ENCODE measurements around the gene CAMKK2. TPM values are rescaled to one million over a fixed set of nuclear protein-coding genes. Genes with fewer than 3 reads are reported as not detected.
A peak's percentile ranks its signal among the peaks of the same experiment; 100 is the strongest.

Gene CAMKK2
- total RNA-seq, 4 donors from 2014 or later, result 17.5 to 155 (median 47.7) TPM

DNA sequence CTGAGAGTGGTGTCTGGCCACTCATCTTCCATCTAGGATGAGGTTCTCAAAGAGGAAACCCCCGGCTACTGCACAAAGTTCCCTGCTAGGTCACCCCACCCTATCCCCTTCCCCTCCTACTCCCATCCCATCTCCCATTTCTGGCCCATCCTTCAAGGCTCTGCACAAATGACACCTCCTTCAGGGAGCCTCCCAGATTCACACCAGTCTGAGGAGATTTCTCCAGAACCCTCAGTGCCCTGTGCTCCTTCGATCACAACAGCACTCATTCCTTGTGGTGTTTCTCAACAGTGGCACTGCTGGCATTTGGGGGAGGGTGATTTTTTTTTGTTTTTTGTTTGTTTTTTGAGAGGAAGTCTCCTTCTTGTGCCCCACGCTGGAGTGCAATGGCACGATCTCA lies 2.9 kb downstream of the CAMKK2 start:
- TF ChIP-seq, protein P1, sequence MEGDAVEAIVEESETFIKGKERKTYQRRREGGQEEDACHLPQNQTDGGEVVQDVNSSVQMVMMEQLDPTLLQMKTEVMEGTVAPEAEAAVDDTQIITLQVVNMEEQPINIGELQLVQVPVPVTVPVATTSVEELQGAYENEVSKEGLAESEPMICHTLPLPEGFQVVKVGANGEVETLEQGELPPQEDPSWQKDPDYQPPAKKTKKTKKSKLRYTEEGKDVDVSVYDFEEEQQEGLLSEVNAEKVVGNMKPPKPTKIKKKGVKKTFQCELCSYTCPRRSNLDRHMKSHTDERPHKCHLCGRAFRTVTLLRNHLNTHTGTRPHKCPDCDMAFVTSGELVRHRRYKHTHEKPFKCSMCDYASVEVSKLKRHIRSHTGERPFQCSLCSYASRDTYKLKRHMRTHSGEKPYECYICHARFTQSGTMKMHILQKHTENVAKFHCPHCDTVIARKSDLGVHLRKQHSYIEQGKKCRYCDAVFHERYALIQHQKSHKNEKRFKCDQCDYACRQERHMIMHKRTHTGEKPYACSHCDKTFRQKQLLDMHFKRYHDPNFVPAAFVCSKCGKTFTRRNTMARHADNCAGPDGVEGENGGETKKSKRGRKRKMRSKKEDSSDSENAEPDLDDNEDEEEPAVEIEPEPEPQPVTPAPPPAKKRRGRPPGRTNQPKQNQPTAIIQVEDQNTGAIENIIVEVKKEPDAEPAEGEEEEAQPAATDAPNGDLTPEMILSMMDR (IDR thresholded peaks at IDR 0.05), result no peak
- TF ChIP-seq POLR2AphosphoS5 (IDR thresholded peaks at IDR 0.05), result no peak
- no peak for TF ChIP-seq EP300 (IDR thresholded peaks at IDR 0.05; ENCODE audit: low read depth)
- TF ChIP-seq POLR2A (IDR thresholded peaks at IDR 0.05), result no peak
- Histone ChIP-seq H3K4me1 (peaks cover 11 to 29% (median 23%) of the 10 kb centered on the region in 4 donors), H3K27ac (no peak overlapping the region), H3K27me3 (no peaks in the 10 kb centered on the region), H3K4me3 (no peak overlapping the region), H3K36me3 (peaks cover 0 to 4% (median 0%) of the 10 kb centered on the region in 4 donors), H3K9me3 (no peaks in the 10 kb centered on the region)
- DNase-seq, result no peak
- intact Hi-C loops (cut with DNase I; ENCODE audit: low total_unique reads), result no loop called here
- 96% methylated on average over 4 of the region's 4 CpGs; no CpG with 5 or more reads in 1 of the 2 donors for WGBS, 2 donors (ENCODE audit: low coverage in 1 of 2)
- in situ Hi-C loops (cut with MboI; ENCODE audit: low pct_ligation_motif_present in 1 of 4, low pct_unique_long_range_greater_than_20kb in 1 of 4, low sequenced_read_pairs in 3 of 4), result no loop called here

DNA sequence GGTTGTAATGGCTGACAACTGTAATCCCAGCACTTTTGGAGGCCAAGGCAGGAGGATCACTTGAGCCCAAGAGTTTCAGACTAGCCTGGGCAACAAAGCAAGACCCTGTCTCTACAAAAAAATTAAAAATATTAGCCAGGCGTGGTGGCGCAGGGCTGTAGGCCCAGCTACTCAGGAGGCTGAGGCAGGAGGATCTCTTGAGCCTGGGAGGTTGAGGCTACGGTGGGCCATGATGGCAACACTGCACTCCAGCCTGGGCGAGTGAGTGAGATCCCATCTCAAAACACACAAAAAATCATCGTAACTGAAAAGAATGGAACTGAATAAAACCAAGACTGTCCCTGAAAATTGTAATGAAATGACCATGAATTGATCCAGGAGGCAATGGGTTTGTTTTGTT lies 6.1 kb downstream of the CAMKK2 start:
- WGBS, 2 donors (ENCODE audit: low coverage in 1 of 2), result 94 to 98% methylated on average over 5 of the region's 5 CpGs
- in situ Hi-C loops (cut with MboI; ENCODE audit: low pct_ligation_motif_present in 1 of 4, low pct_unique_long_range_greater_than_20kb in 1 of 4, low sequenced_read_pairs in 3 of 4), result no loop called here
- H3K4me1 ChIP-seq, result peaks cover 6 to 20% (median 10%) of the 10 kb centered on the region in 4 donors
- no peak overlapping the region for H3K4me3 ChIP-seq
- H3K27ac ChIP-seq, result no peak overlapping the region
- no peak for DNase-seq
- intact Hi-C loops (cut with DNase I; ENCODE audit: low total_unique reads), result no loop called here
- no peaks in the 10 kb centered on the region for H3K27me3 ChIP-seq
- TF ChIP-seq EP300 (IDR thresholded peaks at IDR 0.05; ENCODE audit: low read depth) (no peak), POLR2A (IDR thresholded peaks at IDR 0.05) (no peak), POLR2AphosphoS5 (IDR thresholded peaks at IDR 0.05) (no peak)
- TF ChIP-seq, protein P1 (IDR thresholded peaks at IDR 0.05), result no peak
- H3K9me3 ChIP-seq, result no peaks in the 10 kb centered on the region
- H3K36me3 ChIP-seq, result peaks cover 0 to 4% (median 0%) of the 10 kb centered on the region in 4 donors

DNA sequence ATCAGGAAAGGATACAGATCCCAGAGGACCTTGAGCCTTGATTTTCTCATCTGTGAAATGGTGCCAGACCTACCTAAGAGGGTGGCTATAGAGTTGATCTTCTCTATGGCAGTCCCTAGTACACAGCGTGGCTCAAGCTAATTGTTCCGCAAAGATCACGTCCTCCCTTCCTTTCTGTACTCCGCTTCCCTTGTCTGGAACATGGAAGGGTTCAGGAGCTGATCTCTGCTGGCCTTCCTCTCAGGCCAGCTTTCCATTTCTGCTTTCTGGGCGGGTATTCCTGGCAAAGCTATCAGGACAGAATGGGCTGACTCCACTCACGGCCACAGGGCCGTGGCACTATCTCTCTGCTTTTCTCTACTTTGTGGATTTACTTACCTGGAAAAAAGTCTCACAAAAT lies 6.5 kb downstream of the CAMKK2 start:
- WGBS, 2 donors (ENCODE audit: low coverage in 1 of 2), result 83 to 91% methylated on average over 2 to 7 of the region's 7 CpGs
- Histone ChIP-seq H3K4me3 (no peak overlapping the region), H3K9me3 (no peaks in the 10 kb centered on the region), H3K36me3 (peaks cover 0 to 4% (median 0%) of the 10 kb centered on the region in 4 donors), H3K4me1 (peaks cover 2 to 15% (median 5%) of the 10 kb centered on the region in 4 donors), H3K27ac (no peak overlapping the region), H3K27me3 (no peaks in the 10 kb centered on the region)
- intact Hi-C loops (cut with DNase I; ENCODE audit: low total_unique reads) (no loop called here), in situ Hi-C loops (cut with MboI; ENCODE audit: low pct_ligation_motif_present in 1 of 4, low pct_unique_long_range_greater_than_20kb in 1 of 4, low sequenced_read_pairs in 3 of 4) (no loop called here)
- DNase-seq, result no peak
- TF ChIP-seq POLR2A (IDR thresholded peaks at IDR 0.05) (no peak), POLR2AphosphoS5 (IDR thresholded peaks at IDR 0.05) (no peak), EP300 (IDR thresholded peaks at IDR 0.05; ENCODE audit: low read depth) (no peak)
- TF ChIP-seq, protein P1 (IDR thresholded peaks at IDR 0.05), result no peak

DNA sequence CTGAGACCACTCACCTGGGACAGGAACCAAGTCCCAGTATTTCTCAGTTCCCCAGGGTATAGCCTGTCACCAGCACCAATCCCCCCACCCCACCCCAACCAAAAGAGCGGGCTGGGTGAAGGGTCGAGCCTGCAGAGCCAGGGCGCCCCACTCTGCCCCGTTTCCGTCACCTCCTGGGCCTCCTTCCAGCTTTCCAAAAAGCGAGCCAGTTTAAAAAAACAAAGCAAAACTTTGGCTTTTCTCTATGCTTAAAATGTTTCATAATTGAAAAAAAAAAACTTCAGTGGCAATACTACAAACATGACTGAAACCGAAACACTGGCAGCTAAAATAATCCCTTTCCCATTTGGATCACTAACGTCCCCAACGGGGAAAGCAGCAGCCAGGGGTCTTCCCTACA lies 7.5 kb downstream of the CAMKK2 start:
- no peaks in the 10 kb centered on the region for H3K27me3 ChIP-seq
- peaks cover 0 to 4% (median 0%) of the 10 kb centered on the region in 4 donors for H3K36me3 ChIP-seq
- TF ChIP-seq EP300 (IDR thresholded peaks at IDR 0.05; ENCODE audit: low read depth) (no peak), POLR2A (IDR thresholded peaks at IDR 0.05) (no peak), POLR2AphosphoS5 (IDR thresholded peaks at IDR 0.05) (no peak)
- TF ChIP-seq, protein P1 (IDR thresholded peaks at IDR 0.05), result no peak
- intact Hi-C loops (cut with DNase I; ENCODE audit: low total_unique reads), result no loop called here
- H3K4me3 ChIP-seq, result no peak overlapping the region
- WGBS, 2 donors (ENCODE audit: low coverage in 1 of 2), result 64 to 67% methylated on average over 9 of the region's 9 CpGs
- no peak for DNase-seq
- no peaks in the 10 kb centered on the region for H3K9me3 ChIP-seq
- in situ Hi-C loops (cut with MboI; ENCODE audit: low pct_ligation_motif_present in 1 of 4, low pct_unique_long_range_greater_than_20kb in 1 of 4, low sequenced_read_pairs in 3 of 4), result no loop called here
- H3K4me1 ChIP-seq, result peaks cover 0 to 9% (median 0%) of the 10 kb centered on the region in 4 donors
- peak overlapping the region in 3 of 4 donors; percentile 3 to 33 (median 17) for H3K27ac ChIP-seq

Data from transverse colon (tissue), 4 donors.